Airway epithelial cell (primary cell): ENCODE results near the gene LDB3. TPM values are rescaled to one million over a fixed set of nuclear protein-coding genes. Genes with fewer than 3 reads are reported as not detected.

Experiments
- total RNA-seq: library from RNA; depleted of rRNA; stranded (reverse); fragments of >200 nt; gene quantifications from 2 replicates; pipeline ENCODE4 v1.2.3, GENCODE V29; 2015

The LDB3 gene, protein sequence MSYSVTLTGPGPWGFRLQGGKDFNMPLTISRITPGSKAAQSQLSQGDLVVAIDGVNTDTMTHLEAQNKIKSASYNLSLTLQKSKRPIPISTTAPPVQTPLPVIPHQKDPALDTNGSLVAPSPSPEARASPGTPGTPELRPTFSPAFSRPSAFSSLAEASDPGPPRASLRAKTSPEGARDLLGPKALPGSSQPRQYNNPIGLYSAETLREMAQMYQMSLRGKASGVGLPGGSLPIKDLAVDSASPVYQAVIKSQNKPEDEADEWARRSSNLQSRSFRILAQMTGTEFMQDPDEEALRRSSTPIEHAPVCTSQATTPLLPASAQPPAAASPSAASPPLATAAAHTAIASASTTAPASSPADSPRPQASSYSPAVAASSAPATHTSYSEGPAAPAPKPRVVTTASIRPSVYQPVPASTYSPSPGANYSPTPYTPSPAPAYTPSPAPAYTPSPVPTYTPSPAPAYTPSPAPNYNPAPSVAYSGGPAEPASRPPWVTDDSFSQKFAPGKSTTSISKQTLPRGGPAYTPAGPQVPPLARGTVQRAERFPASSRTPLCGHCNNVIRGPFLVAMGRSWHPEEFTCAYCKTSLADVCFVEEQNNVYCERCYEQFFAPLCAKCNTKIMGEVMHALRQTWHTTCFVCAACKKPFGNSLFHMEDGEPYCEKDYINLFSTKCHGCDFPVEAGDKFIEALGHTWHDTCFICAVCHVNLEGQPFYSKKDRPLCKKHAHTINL
- not detected in 2 replicates for total RNA-seq

GRCh38 chr10:86668297-86669165, at the start of gene LDB3:
Gene LDB3, plus strand, starts transcription at chr10:86668511. Its CDS starts 181 bp downstream, at chr10:86668692.

DNA sequence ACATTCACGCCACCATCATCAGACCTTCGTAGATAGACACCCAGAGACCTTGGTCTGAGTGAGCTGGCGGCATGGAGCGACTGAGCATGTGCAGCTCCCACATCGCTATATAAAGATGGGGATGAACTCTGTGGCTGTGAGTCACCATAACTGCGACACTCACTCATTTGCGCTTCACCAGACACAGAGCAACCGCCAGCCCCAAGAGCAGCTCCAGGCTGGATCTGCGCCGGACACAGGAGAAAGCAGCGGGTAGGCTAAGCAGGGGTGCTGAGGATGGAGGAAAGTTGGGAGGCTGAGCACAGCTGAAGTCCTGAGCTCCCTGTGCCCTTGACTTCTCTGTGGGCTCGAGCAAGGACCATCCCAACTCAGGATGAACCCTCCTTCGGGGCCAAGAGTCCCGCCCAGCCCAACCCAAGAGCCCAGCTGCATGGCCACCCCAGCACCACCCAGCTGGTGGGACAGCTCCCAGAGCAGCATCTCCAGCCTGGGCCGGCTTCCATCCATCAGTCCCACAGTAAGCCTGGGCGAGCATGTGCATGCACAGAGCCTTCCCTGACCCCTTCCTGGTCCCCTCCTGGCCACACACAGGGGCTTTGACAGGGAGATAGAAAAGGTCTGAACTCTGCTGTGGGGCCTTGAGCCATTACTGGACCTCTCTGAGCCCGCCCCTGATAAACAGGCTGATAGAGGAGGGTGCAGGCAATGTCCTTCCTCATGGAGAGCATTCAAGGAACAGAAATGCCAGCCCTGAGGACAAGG, 13.7 kb upstream of the LDB3 start, which contains the start of gene OPN4:
OPN4 (plus strand) TSS at position 137 of the 762 bp plus-strand sequence; CDS start at position 374, 237 bp downstream.

GRCh38 chr10:86756511-86757112, 88.3 kb downstream of the LDB3 start, which contains the start of gene BMPR1A:
Gene BMPR1A, plus strand, starts transcription at chr10:86756619. Its CDS starts 119,400 bp downstream, at chr10:86876019.

Other genes starting within 250 kb of the LDB3 start
- gene WAPL, start 146.7 kb upstream of the LDB3 start, total RNA-seq = 18.1 and 24.8 TPM in 2 replicates
- not detected in 2 replicates for gene OPN4, start 14.0 kb upstream of the LDB3 start, total RNA-seq
- gene BMPR1A, start 88.1 kb downstream of the LDB3 start, total RNA-seq = 19.2 and 29.3 TPM in 2 replicates